GM19468 (cell line): ENCODE measurements around the gene VGLL1.
A peak's percentile ranks its signal among the peaks of the same experiment; 100 is the strongest.

Source experiments
- ATAC-seq: cut with Tn5 transposase; IDR thresholded peaks from one replicate; pipeline ENCODE4 v1.9.1; 2021; ENCODE audit warnings: mild to moderate bottlenecking, moderate library complexity, moderate number of reproducible peaks; ENCODE audit not compliant: unreplicated experiment; ENCODE audit errors: extremely low read depth

Gene VGLL1, protein sequence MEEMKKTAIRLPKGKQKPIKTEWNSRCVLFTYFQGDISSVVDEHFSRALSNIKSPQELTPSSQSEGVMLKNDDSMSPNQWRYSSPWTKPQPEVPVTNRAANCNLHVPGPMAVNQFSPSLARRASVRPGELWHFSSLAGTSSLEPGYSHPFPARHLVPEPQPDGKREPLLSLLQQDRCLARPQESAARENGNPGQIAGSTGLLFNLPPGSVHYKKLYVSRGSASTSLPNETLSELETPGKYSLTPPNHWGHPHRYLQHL

DNA sequence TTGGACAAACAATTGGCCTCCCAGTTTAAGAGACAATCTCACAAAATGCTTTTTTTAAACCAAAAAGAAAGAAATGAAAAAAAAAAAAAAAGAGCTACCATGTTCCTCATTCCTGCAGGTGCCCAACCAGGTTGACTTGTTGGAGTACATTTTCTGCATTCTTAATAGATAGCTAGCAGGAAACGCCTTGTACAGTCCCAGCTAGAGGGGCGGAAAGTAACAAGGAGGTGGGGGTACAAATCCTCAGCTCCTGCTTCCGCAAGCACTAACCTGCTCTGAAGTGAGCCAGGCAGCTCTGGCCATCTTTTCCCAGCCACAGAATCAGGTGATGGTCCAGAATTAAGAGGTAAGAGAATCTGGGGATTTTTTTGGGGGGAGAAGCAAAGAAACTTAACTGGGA lies at the start of gene VGLL1:
VGLL1 (plus strand) TSS at position 265 of the 400 bp plus-strand sequence. CDS start 3,806 bp downstream, outside the sequence.
- ATAC-seq = no peak

DNA sequence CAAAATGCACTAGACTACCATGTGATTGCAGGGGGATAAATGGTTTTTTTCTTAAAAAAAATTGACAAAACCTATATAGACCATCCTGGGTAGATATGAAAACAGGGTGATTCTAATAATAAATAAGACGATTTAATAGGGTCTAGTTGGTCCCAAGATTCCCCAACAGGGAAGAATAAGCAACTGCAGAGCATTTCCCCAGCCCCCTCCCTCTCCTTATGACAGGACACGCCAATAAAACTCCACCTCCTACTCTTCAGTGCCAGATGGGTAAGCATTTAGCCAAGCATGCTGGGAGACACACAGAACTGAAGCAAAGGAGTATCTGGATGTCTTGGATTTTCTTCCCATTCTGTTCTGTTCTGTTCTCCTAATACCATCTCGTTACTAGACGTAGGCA lies 44.4 kb upstream of the VGLL1 start, which contains the start of gene BRS3:
BRS3 (plus strand) TSS at position 301 of the 400 bp plus-strand sequence. CDS start 168 bp downstream, outside the sequence.
- no peak for ATAC-seq

DNA sequence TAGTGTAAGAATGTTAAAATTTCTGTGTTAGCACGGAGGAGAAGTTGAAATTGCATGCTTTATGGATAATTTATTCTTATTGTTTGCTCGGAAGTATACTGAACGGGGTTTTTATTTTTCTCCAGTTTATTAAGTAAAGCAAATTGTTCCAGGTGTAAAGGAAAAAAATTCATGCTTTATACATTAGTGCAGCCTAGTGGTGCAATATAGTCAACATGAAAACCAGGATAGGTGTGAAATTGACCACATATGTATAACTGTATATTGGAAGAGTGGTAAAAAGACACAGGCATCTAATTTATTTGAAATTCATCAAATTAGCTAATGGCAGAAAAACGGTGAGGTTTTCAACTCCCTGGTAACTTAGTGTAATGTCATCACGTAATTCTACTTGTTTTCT lies 43.3 kb upstream of the VGLL1 start:
- no peak for ATAC-seq

DNA sequence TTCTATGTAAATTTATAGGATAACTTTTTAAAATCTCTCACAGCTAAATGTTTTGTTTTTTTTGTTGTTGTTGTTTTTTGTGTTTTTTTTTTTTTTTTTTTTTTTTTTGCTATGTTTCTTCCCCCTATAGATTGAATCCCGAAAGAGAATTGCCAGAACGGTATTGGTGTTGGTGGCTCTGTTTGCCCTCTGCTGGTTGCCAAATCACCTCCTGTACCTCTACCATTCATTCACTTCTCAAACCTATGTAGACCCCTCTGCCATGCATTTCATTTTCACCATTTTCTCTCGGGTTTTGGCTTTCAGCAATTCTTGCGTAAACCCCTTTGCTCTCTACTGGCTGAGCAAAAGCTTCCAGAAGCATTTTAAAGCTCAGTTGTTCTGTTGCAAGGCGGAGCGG lies 40.2 kb upstream of the VGLL1 start:
- no peak for ATAC-seq

DNA sequence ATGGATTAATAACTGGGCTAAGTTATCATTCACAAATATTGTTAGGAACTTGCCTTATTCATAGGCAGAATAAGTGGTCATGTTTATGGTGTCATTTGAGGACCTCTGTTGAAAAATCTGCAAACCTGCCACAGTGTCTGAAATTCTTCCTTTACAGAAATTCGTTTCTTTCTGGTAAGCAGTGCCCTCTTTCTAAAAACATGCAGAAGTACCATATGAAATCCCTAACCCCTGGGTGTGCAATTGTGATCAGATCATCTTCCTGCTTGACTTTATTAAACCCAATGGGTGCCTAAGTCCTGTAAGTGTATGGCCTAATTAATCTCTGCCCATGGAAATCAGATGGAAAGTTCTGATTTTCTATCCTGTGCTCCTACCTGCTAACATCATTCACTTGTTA lies 39.0 kb upstream of the VGLL1 start:
- ATAC-seq = no peak

DNA sequence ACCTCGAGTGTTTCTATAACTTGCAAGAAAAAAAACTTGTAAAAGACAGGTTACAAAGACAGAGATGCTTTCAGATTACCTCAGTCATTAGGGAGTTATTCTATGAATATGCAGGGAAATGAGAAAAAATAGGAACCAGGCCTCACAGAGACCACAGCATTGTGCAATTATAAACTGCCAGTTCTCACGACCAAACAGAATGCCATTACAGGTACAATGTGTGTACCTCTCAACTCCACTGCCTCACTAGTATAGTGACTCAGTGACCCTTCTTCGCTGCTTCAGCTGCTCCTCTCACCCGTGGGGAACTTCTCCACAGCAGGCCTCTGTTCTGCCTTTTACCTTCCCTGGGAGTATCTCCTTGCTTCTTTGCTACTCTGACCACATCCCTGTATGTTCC lies 37.0 kb upstream of the VGLL1 start:
- no peak for ATAC-seq

DNA sequence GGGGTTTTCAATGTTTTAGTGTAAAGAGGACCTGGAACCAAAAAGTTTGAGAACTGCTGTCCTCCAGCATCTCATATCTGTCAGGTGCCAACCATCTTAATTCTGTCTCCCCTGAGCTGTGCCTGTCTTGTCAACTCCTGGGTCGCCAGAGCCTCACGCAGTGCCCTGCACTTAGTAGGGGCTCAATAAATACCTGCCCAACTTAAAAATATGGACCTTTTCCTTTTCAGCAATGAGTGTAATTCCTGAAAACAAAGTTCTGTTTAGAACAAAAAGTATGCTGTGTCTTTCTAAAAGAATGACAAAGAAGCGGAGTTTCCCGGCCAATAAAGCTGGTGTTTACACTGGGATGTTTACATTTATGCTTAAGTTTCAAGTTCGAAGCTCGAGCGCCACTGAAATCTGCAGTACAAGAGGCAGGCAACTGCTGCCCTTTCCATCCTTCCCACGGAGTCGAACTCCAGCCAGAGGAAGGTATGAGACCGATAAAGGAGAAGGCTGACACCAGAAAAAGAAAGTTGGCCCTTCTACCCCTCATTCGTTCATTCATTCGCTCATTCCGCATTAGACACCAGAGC lies 35.7 kb upstream of the VGLL1 start:
- ATAC-seq = no peak

DNA sequence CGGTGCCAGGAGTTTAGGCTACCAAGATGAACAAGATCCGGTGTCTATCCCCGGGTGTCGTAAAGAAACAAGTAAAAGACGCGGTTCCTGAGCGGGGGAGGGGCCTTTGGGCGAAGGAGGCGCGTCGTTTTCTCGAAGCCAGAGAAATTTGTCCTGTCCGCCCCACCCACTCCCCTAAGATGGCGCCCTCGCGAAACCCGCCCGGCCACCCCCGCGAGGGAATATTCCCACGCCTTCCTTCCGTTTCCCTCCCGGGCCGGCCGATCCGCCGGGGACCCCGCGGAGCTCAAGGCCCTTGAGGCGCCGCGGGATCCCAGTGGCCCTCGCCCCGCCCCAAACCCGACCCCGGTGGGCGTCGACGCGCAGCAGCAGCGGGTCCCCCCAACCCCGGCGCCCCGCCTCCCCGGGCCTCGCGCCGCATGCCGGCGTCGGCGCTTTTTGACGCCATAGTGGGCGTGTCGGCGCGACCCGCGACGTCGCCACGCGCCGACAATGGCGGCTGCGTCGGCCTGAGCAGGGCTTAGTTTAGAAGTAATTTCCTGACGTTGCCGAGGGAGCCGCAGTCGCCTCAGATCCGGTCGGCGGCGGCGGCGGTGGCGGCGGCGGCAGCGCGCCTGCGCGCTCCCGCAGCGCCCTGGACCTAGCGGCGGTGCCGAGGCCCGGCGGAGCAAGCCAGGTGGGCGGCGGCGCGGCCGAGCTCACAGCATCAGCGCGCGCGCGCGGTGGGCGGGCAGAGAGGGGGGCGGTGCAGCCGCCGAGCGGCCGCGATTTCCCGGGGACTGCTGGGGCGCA lies 35.1 kb upstream of the VGLL1 start:
- peak; percentile 66 for ATAC-seq

DNA sequence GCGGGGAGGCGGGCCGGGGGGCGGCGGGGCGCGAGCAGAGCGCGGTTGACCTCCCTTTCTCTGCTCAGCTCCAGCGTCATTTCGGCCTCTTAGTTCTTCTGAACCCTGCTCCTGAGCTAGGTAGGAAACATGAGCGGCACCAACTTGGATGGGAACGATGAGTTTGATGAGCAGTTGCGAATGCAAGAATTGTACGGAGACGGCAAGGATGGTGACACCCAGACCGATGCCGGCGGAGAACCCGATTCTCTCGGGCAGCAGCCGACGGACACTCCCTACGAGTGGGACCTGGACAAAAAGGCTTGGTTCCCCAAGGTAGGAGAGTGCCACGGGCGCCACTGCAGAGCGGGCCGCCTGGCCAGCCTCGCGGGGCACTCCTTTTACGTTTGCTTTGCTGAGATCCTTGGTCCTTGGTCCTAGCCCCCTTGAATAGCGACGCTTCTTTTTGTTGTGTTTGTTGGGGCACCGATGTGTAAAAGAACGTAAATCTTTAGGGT lies 34.4 kb upstream of the VGLL1 start, which contains the start of gene HTATSF1:
HTATSF1 (plus strand) TSS at position 37 of the 497 bp plus-strand sequence; CDS start at position 130, 93 bp downstream.
- no peak for ATAC-seq

DNA sequence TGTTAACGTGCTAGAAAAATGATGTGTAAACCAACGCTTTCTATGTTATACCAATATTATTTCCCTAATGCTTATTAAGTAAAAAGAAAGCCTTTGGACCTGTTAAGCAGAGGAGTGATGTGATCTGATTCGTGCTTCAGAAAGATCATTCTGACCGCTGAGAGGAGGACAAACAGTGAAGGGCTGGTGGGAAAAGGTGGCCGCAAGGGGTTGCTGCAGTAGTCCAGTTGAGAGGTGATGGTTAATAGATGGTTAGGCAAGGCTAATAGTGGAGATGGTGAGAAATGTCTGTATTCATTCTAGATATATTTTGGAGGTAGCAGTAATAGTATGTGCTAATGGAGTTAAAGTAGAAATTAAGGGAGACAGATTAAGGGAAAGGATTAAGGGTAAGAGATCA lies 12.9 kb upstream of the VGLL1 start:
- no peak for ATAC-seq

DNA sequence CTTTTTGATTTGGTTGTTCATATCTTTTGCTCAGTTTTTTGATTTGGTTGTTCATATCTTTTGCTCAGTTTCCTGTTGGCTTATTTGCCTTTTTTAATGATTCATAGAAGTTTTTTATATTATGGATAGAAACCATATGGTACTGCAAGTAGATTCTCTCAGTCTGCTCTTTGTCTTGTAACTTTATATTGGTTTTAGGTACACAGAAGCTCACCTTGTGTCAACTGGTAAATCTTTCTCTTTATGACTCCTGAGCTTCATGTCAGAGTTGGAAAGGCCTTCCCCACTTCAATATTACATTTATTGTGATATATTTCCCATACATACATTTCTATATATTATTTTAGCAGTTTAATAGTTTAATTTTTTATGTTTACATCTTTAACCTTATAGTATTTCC lies 8.2 kb upstream of the VGLL1 start:
- no peak for ATAC-seq

DNA sequence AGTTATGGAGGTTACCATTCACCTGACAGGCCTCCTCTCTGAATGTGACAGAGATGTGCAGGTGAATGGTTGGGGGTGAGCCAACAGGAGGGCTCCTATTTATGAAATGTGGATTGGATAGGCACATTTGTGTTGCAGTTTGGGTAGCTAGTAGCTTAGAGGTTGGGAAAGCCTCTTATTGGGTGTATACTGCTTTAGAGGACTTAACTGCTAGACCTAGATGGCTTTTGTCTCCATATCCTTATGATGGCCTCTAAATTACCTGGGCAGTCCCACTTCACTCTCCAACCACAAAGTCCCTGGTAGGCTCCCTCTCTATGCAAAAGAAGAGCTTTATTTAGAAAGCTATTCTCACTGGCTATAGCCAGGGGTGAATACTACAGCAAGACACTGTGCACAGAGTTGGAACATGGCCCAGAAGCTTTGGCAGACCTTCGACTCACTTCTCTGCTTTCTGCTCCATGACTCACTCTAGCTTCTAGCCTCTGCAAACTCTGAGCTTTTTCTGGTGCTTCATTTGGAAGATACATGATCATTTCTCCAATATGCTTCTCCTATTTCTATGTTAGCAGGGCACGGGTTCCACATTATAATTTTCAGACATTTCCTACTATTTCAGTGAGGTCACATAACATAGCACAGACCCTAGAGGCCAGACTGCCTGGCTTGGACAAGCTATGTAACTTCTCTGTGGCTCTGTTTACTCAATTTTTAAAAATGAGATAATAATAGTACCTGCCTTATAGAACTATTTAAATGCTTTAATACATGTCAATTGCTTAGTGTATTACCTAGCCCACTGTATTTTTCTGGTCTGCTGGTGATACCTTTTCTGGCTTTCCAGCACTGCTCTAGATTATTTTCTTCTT lies 6.0 kb upstream of the VGLL1 start:
- ATAC-seq = no peak

DNA sequence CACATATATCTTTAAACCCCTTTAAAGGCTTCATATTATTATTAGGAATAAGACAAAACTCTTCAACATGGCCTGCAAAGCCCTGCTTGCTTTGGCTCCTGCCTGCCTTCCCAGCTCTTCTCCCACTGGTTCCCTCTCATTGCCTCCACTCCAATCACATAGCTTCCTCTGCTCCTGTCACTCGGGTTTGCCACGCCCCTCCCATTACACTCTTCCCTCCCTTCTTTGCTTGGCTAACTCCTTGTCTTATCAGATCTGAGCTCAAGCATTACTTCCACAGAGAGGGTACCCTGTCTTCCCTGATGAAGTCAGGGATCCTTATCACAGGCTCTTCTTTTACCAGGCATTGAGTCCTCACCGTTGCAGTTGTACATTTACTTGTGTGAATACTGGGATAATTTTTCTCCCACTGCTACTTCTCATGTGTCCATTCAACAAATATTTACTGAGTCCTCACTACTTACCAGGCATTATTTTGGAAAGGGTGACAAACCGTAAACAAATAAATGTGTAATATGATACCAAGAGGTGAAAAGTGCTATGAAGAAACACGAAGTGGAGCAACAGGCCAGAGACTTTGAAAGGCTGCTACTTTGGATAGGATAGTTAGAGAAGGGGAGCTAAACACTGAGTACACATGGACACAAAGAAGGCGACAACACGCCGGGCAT lies 3.2 kb upstream of the VGLL1 start:
- ATAC-seq = no peak

DNA sequence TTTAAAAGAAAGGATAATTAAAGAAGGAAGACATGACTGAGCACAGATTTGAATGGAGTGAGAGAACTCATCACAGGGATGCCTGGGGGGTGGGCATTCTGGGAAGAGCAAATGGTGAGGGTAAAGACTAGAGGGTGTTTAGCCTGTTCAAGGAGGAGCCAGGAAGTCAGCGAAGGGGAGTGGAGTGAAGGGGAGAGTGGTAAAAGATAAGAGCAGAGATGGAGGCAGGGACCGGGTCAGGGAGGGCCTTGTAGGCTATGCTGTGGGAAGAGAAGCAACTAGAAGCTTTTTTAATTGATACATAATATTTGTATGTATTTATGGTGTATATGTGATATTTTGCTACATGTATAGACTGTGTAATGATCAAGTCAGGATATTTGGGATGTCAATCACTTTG lies 2.2 kb upstream of the VGLL1 start:
- ATAC-seq = no peak

DNA sequence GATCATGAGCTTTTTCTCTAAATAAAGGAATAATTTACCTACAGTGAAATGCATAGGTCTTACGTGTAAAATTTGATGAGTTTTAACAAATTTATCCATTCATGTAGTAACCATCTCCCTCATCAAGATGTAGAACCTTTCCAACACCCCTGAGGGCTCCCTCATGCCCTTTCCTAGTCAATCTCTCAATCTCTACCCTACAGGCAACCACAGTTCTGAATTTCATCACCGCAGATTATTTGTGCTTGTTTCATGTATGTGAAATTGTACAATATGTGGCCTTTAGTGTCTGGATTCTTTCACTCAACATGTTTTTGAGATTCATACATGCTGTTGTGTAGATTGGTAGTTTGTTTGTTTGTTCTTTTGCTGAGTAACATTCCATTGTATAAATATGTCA lies 2.1 kb downstream of the VGLL1 start:
- no peak for ATAC-seq

DNA sequence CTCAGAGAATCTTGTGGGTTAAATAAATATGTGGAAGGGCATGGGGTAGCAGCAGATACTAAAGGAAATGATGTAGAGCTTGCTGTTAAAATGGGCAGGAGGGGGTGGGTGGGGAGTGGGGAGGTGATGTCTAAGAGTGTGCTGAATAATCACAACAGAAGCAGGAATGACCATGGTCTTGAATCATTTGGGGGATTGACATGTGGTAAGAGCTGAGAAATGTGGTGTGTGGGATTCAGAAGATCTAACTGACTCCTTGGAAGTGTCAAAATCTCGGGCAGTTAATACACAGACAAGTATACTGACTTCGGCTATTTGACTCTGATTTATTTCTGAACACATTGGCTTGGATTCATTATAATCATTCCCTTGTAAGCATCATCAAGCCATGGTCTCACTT lies 6.8 kb downstream of the VGLL1 start:
- ATAC-seq = no peak

DNA sequence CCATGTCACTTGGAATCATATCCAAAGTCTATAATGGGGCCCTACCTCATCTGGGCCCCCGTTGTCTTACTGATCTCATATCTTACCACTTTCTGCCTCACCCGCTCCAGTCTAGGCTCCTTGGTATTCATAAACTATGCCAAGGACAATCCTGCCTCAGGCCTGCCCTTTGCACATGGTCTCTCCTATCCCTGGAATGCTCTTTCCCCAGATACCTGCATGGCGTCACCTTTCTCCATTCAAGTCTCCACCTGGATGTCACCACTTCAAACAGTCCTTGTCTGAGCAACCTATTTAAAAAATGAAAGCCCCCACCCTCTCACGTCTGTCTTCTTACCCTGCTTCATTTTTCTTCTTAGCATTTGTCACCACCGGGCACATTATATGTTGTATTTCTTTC lies 8.2 kb downstream of the VGLL1 start:
- no peak for ATAC-seq

DNA sequence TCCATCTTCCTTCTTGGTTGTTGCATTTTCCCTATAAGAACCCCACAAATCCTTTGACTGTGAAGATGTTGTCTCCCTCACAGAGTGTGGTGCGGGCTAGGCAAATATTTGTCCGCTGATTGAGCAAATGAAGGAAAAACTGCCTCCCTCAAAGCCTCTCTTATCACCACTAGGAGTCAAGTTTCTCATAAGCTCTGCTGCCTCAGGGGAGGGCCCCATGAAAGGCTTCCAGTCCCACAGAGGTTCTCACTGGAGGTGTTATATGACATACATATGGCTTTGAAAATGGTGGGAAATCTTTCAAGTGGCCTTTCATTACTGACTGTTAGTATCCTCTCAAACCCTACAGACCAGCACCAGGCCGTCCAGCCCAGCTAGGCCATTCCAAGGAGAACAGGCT lies 9.3 kb downstream of the VGLL1 start:
- no peak for ATAC-seq

DNA sequence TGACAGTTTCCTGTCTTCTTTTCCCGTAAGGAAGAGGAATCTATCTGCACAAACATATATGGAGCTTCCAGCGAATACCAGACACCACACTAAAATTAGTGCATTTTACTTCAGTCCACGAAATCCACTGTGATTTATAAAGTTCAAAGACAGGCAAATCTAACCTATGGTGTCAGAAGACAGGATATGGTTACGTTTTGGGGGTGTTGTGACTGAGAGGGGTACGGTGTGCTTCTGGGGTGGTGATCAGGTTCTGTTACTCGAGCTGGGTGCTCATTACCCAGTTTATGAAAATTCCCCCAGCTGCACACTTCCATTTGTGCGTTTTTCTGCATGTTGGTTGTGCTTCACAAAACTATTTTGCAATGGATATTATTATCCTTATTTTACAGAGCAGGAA lies 10.3 kb downstream of the VGLL1 start:
- ATAC-seq = no peak

DNA sequence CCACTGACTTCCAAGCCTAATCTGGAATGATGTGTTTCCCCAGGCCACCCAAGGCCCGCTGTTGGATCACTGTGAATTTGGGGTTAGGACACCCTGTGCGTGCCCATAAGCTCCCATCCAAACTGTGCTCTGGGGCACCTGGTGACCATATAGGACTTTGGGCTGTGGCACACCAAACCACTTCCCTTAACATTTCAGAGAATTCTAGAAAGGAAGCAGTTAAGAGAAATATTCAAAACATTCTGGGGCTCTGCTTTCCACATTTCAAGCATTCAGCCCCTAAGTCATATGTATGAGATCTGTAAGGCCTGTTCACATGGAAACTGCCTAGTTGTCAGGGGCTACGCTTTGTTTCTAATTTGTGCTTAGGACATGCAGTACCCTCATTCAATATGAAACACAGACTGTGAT lies 14.4 kb downstream of the VGLL1 start:
- ATAC-seq = no peak
